GM18507 (cell line): ENCODE measurements around the gene RAB9A.
"Not testable (repeated sequence)": the region's sequence is repeated elsewhere in the genome, so short reads cannot be mapped to it uniquely, and the experiment has no call there.

Source experiments
- DNase-seq: peaks from one replicate; pipeline ENCODE4 v3.0.0; 2011; ENCODE audit warnings: low read depth; ENCODE audit not compliant: insufficient read length; ENCODE audit errors: extremely low spot score
- FAIRE-seq: peaks from 2 replicates; lab custom pipeline; 2011; peaks lifted over from hg19 to GRCh38; lab: Jason Lieb, UNC

The RAB9A gene, protein sequence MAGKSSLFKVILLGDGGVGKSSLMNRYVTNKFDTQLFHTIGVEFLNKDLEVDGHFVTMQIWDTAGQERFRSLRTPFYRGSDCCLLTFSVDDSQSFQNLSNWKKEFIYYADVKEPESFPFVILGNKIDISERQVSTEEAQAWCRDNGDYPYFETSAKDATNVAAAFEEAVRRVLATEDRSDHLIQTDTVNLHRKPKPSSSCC

DNA sequence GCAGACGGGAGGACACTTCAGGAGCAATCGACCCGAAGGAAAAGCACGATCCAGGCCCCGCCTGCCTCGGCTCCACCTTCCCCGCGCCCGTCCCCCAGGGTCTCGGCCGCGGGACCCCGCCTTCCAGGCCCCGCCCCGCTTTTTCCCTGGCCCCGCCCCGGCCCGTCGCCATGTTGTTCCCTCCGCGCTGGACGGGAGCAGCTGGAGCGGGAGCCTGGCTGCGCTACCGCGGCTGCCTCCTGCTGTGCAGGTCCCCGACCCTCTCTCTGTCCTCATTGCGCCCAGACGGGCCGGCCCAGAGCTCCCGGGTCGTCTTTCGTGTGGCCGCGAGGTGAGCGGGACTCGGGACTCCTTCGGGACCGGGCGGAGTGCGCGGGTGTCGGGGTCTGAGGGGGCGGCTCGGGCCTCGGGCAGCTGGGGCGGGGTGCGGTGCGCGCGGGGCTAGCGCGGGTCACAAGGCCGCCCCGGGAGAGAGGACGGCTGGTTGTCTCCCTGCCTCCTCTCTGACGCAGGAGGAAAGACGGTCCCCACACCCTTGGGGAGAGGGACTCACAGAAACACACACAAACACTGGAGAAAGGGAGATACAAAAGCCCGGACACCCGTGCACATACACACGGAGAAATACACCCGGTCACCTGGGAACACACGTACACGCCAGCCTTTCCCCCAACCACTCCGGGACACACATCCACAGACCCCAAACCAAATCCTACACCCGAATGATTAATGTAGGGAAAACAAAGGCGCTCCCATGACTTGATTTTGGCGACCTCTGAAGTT, at the start of gene RAB9A:
Gene RAB9A, plus strand, starts transcription at position 171 of the 783 bp plus-strand sequence. CDS start 19,619 bp downstream, outside the sequence.
- FAIRE-seq (peak; percentile 82), DNase-seq (peak; percentile 39)

DNA sequence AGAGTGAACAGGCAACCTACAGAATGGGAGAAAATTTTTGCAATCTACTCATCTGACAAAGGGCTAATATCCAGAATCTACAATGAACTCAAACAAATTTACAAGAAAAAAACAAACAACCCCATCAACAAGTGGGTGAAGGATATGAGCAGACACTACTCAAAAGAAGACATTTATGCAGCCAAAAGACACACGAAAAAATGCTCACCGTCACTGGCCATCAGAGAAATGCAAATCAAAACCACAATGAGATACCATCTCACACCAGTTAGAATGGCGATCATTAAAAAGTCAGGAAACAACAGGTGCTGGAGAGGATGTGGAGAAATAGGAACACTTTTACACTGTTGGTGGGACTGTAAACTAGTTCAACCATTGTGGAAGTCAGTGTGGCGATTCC, 47.2 kb upstream of the RAB9A start:
- DNase-seq, FAIRE-seq: not testable (repeated sequence)

DNA sequence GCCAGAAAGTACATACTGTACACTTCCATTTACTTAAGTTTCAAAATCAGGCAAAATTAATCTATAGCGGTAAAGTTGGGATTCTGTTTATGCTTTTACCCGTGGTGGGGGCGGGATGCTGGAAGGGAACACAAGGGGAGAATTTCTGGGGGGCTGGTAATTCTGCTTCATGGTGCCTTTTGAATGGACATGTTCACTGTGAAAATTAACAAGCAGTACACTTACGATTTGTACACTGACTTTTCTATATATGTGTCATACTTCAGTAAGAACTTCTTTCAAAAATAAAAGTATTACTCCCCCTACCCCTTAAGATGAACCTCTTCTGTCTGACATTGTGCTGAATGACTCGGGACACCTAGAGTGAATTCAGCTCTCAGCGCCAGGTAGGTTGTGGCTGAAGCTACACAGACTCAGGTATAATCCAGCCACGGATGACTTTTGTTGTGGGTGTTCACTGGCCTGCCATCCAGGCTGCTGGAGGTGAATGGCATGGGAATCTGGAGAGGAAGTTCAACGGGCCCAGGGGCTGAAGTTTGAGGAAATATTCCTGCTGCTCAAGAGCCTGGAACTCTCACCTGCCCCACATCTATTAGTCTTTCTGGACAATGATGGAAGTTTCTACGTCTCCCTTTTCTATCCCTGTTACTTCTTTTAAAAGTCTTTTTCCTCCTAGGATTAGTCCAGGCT, 43.3 kb upstream of the RAB9A start:
- peak; percentile 59 for FAIRE-seq
- DNase-seq, result no peak

DNA sequence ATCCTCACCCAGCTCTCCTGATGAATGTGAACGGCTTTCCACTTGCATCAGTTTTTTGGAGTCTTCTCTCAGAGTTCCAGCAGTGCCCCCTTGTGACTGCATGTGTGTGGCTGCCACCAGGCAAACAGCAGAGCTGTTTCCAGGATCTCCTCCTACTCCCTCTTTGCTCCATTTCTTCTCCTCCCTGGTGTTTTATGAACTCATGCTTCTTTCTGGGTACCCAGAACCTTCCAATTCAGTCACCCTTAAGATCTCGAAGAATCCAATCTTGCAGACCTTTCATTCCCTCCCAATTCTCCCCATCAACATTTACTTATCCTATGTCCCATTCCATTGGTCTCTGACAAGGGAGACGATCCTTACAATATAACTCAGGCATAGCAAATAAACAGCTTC, 42.8 kb upstream of the RAB9A start:
- DNase-seq (no peak), FAIRE-seq (peak; percentile 87)

DNA sequence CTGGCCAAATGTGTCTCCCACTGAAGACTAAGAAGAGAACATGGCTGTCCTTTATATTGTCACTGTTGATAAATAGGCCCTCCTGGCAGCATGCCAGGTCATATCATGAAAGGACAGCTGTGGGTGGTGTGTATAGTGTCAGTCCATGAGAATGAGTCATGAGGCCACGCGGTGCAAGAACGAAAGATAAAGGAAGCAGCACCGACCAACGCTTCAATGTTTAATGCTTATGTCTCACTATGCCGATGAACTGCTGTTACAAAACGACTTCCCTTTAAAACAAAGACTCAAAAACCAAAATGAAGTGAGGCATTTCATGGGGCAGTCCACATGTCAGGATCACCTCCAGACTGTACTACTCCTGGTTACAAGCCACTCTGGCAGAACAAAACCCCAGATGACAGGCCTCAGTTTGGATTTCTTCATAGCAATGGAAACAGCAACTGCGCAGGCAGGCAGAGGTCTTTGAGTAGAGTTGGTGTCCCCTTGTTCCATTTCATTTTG, 41.2 kb upstream of the RAB9A start:
- peak; percentile 76 for FAIRE-seq
- DNase-seq, result no peak

DNA sequence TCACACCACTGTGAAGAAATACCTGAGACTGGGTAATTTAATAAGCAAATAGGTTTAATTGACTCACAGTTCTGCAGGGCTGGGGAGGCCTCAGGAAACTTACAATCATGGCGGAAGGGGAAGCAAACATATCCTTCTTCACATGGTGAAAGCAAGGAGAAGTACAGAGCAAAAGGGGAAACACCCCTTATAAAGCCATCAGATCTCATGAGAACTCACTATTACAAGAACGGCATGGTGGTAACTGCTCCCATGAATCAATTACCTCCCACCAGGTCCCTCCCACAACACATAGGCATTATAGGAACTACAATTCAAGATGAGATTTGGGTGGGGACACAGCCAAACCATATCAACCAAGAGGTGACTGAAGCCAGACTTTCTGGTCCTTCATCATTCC, 40.6 kb upstream of the RAB9A start:
- FAIRE-seq, DNase-seq: not testable (repeated sequence)

DNA sequence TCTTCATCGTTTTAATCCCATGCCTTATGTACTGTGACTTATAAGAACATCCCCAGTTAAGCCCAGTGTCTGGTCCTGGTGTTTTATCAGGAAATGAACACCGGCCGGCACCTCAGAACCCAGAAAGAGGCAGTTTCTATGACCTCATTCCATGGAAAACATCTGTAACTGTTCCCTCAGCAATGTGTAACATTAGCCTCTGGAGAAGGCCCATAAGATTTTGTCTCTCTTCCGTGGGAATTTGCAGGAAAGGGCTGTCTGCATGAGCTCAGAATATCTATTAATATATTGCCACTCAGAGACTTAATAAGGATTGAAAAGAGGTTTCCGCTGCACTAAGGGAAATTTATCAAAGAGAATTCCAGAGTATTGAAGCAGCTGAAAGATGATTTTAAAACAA, 39.1 kb upstream of the RAB9A start:
- no peak for DNase-seq
- FAIRE-seq, result no peak

DNA sequence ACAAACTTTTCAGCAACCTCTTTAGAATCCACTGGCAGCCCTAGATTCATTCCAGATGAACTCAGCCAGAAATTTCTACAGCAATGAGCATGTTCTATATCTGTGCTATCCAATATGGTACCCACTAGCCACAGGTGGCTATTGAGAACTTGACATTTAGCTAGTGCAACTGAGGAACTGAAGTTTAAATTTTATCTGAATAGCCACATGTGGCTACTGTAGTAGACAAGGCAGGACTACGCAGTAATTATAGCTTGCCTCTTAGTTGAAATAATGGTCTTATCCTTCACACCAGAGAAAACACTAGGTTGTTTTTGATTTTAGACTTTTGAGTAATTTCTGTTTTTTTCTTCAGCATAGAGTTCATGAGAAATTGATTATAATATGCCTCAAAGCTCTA, 38.6 kb upstream of the RAB9A start:
- DNase-seq (no peak), FAIRE-seq (no peak)

DNA sequence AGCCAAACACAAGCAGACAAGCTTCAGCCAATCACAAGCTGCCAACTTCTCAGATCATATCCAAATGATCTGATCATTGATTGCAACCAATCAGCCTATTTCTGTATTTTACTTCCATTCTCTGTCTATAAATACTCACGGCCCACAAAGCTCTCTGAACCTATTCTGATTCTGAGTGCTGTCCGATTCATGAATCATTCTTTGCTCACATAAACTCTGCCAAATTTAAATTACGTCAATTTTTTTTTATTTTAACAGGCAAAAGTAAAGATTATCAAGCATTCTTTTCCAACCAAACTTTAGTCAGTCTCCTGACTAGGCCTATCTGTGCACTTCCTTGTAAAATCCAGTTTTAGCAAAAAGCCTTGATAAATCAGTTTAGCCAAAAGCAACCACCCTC, 37.8 kb upstream of the RAB9A start:
- FAIRE-seq (no peak), DNase-seq (no peak)

DNA sequence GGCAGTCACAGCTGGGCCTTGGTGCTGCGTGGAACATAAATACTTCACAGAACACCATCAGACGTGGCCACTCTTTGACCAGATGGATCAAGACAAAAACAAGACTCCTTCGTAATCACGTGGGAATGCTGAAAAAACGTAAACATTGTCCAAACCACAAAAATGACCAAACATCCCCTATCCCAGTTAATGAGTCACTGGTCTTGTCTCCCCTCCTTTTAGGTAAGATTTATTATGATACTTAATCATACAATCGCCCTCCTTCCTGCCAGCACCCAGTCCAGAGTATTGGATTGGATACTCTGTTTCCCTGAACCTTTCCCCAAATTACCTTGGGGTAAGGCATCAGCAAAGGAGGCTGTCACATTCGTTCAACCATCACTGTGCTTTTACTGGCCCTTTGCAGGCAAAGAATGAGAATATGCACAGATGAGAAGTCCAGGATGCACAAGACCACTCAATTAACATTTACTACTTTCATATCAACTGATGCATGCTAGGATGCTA, 36.6 kb upstream of the RAB9A start:
- peak; percentile 49 for FAIRE-seq
- no peak for DNase-seq

DNA sequence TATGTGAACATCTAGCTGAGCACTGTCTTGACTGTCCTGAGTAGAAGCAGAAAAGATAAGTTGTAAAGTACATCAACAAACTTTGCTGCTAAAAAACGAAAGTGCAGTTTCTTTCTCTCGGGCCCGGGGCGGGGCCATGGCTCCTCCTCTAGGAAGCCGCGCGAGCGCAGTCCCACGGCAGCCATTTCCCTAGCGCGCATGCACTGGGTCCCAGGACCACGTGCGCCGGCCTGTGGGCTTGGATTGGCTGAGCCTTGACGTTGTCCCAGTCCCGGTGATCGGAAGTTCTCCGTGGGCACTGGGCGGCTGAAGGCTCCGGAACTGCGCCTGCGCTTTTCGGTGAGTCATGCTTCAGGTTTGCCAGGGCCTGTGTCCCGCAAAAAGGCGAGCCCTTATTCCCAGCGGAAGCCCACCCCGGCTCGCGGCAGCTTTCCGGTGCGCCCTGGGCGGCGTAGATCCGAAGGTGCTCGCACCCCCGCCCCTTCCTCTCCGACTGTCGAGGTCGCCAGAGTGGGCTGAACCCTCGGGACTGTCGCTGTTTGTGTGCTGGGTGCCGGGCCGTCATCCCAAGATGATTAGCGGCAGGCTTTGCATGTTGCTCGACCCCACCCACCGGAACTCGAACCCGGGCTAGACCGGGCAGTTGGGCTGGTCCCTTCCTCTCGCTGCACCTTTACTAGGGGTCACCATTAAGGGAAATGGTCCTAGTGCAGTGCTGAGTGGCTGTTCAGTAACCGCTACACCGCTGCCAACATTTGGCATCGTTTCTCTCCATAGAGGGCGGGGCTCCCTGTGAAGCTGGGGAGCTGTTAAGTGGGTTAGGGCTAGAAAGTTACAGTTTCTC, 35.9 kb upstream of the RAB9A start, which contains the start of gene TCEANC:
Gene TCEANC, plus strand, starts transcription at position 292 of the 844 bp plus-strand sequence. CDS start 9,368 bp downstream, outside the sequence.
- FAIRE-seq (peak; percentile 100), DNase-seq (peak; percentile 76)

DNA sequence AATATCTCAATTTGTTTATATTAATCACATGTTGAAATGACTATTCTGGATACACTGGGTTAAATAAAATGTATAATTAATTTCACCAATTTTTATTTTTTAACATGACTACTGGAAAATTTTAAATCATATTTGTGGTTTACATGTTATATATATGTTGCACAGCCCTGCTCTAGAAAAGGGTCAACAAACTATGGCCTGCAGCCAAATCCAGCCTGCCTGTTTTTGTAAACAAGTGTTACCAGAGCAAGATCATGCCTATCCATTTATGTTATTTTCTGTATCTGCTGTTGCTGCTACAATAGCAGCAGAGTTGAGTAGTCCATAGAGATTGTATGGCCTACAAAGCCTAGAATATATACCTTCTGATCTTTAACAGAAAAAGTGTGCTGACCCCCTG, 34.8 kb upstream of the RAB9A start:
- no peak for DNase-seq
- peak; percentile 44 for FAIRE-seq

DNA sequence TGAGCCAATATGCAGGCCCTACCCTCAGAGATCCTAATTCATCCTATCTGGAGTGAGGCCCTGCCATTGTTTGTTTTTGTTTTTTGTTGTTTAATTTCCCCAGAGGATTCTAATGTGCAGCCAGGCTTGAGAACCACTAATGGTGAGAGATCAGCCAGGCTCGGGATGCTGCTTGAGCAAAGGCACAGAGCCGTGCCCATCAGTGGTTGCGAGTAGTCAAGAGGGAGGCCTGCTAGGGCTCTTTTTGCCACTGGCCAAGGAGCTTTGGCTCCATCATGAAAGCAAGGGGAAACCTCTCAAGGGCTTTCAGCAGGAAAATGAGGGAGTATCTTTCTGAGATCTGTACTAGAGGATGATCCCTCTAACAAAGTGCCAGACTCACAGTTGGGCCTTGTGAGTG, 33.3 kb upstream of the RAB9A start:
- peak; percentile 38 for FAIRE-seq
- DNase-seq, result no peak

DNA sequence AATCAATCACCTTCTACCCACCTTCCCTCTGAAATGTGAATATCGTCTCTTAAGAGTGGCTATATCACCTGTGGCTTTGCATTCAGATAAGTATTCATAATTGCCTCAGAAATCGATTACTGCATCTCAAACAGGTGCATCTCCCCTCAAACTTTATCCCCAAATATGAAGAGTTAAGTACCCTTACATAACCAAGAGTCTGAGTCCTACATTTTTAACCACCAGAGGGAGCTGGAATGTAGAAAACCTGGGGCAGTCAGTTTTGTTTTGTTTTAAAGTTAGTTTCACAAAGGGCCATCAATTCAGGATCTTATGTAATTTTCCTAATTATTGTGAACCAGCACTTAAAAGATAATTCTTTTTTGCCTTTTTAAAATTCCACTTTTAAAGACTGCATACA, 30.3 kb upstream of the RAB9A start:
- DNase-seq (no peak), FAIRE-seq (peak; percentile 91)

DNA sequence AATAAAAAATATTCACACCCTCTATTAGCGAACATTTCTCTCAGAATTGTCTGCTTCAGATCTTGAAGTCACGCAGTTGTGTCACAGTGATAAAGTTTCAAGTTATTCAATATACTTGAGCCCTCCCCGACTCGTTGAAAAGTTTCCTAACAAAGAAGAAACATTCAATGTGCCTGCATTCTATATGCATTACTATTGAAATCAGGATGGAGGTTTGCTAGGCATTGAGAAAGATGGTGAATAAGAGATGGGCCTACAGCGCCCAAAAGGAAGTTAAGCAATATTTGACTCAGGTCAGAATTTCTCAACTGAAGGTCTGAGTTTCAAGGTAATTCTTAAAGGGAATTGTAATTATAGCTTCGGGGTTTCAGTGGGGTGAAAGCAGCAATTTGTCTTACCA, 29.9 kb upstream of the RAB9A start:
- FAIRE-seq (no peak), DNase-seq (no peak)

DNA sequence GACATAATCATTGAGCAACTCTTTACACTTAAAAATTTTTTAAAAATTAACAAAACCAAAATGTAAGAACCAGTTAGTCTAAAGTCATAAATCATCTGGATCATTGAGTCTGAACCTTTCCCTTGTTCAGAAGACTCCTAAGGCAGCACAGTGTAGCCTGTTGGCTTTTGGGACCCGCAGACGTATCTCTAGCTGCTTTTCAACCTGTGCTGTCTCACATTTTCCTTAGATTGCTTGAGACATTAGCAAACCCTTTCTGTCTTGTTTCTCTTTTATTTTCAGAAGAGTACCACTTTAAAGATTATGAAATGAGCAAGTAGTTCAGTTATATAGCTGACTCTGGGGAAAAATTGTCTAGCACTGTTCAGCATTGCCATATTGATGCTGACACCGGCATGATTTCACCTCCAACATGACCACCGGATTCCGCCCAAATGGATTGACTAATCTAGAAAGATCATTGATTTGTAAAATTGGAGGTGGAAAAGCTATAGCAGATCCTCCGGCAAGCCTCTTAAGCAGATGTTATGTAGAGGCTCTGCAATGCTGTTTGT, 27.1 kb upstream of the RAB9A start:
- FAIRE-seq, result peak; percentile 67

DNA sequence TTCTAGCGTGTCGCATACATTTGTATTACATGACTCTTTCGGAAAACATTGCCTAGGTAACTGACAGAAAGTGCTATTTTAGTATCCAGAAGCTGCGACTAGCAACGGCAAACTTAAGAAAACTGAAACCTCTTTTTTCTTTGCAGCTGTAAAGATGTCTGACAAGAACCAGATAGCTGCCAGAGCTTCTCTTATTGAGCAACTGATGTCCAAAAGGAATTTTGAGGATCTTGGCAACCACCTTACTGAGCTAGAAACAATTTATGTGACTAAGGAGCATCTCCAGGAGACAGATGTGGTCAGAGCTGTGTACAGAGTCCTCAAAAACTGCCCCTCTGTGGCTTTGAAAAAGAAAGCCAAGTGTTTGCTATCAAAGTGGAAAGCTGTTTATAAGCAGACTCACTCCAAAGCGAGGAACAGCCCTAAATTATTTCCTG, 26.6 kb upstream of the RAB9A start:
- no peak for FAIRE-seq
- no peak for DNase-seq

More for the DNA sequence above, 27.1 kb upstream of the RAB9A start:
- DNase-seq, result no peak

DNA sequence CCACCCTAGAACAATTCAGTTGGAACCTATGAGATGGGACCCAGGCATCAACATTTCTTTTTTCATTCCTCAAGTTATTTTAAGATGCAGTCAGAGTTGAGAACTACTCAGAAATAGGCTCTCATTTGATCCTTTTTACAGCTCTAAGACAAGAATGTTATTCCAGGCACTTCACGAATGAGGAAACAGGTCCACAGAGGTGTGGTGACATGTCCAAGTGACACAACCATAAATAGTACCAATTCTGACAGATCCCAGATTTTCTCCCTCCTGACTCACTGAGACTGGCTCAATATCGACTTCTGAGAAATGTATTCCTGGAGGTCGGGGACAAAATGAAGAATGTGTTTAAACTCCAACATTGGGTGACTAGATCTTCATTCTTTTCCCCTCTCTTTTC, 24.9 kb upstream of the RAB9A start:
- no peak for FAIRE-seq

DNA sequence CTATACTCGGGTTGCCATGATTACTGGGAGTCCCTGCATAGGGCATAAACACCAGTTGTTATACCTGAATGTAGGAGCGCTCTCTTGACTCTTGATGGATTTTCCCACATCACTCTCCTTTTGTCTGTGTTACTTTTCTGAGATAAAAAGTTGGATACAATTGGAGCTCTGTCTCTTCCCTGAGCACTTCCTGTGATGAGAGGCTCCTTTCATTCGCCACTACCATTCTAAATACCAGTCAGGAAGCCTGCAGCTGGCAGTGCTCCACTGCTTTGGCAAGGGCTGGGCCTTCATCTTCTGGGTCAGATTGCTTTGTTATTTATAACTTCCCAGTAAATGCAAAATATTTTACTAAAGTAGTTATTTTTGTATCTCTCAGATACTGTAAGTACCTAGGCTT, 22.1 kb upstream of the RAB9A start:
- no peak for DNase-seq
- FAIRE-seq, result no peak

More for the DNA sequence above, 24.9 kb upstream of the RAB9A start:
- no peak for DNase-seq
